ENCODE results near the gene PRELID3B.

DNA sequence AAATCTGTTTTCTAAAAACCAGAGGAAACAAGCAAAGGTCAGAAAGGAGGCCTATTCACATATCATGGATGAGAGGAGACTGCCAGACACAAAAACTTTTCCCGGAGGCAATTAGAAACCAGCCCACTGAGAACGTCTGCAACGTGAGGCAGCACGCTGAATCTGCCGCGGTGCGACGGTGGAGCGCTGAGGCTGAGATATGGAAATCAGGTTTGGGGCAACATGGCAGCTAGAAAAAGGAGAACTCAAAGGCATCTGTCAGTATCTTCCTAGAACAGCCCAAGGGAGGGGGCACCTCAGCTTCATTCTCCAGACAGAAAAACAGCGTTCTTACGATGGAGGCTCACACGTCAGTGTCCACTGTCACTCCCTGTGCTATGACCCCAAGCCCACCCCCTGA, 5.2 kb downstream of the PRELID3B start:
- no peak for TF ChIP-seq JUND (IDR thresholded peaks at IDR 0.05)
- TF ChIP-seq, protein P1, sequence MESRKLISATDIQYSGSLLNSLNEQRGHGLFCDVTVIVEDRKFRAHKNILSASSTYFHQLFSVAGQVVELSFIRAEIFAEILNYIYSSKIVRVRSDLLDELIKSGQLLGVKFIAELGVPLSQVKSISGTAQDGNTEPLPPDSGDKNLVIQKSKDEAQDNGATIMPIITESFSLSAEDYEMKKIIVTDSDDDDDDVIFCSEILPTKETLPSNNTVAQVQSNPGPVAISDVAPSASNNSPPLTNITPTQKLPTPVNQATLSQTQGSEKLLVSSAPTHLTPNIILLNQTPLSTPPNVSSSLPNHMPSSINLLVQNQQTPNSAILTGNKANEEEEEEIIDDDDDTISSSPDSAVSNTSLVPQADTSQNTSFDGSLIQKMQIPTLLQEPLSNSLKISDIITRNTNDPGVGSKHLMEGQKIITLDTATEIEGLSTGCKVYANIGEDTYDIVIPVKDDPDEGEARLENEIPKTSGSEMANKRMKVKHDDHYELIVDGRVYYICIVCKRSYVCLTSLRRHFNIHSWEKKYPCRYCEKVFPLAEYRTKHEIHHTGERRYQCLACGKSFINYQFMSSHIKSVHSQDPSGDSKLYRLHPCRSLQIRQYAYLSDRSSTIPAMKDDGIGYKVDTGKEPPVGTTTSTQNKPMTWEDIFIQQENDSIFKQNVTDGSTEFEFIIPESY (IDR thresholded peaks at IDR 0.05; ENCODE audit: extremely low read depth, insufficient replicate concordance, low read length) = no peak
